OCI-M1 (cell line): ENCODE results near the gene ATP2C2.

ENCODE experiments used
- DNase-seq: peaks from one replicate; lab custom pipeline; 2025; lab: John Stamatoyannopoulos, UW

Gene ATP2C2

GRCh38 chr16:84513666-84514065 lies 145.3 kb downstream of the ATP2C2 start:
- DNase-seq = no peak
